DOHH2 (cell line): Measurements from ENCODE around the gene PDZD4.

Source experiments
- H3F3A ChIP-seq: fragments of 200-600 bp; sonication (generic), shearing (Covaris generic); 2 replicates; pipeline ENCODE4 v1.6.0; 2016; ENCODE audit warnings: antibody characterized with exemption, mild to moderate bottlenecking; ENCODE audit not compliant: control insufficient read depth, insufficient read depth
- H3K27ac ChIP-seq: fragments of 200-600 bp; sonication (generic); 2 replicates; pipeline ENCODE4 v1.5.1; 2014; ENCODE audit warnings: low read depth, mild to moderate bottlenecking, low read length, moderate library complexity
- H3K27me3 ChIP-seq: fragments of 200-600 bp; sonication (generic); 2 replicates; pipeline ENCODE4 v1.6.1; 2014; ENCODE audit warnings: mild to moderate bottlenecking, low read length, mixed read lengths; ENCODE audit not compliant: control insufficient read depth
- H3K36me3 ChIP-seq: fragments of 200-600 bp; sonication (generic); 2 replicates; pipeline ENCODE4 v1.6.1; 2014; ENCODE audit warnings: mild to moderate bottlenecking, low read length, moderate library complexity, mixed read lengths; ENCODE audit not compliant: control insufficient read depth
- H3K4me1 ChIP-seq: fragments of 200-600 bp; sonication (generic); 2 replicates; pipeline ENCODE4 v1.6.1; 2014; ENCODE audit warnings: mild to moderate bottlenecking, low read length, mixed read lengths; ENCODE audit not compliant: control insufficient read depth
- H3K4me2 ChIP-seq: fragments of 200-600 bp; sonication (generic); 2 replicates; pipeline ENCODE4 v1.6.0; 2014; ENCODE audit warnings: mild to moderate bottlenecking, low read length, moderate library complexity
- H3K4me3 ChIP-seq: fragments of 200-600 bp; sonication (generic); 2 replicates; pipeline ENCODE4 v1.5.1; 2014; ENCODE audit warnings: mild to moderate bottlenecking, low read length, mixed read lengths
- H3K79me2 ChIP-seq: fragments of 200-600 bp; sonication (generic); 2 replicates; pipeline ENCODE4 v1.6.1; 2014; ENCODE audit warnings: mild to moderate bottlenecking, low read length, mixed read lengths; ENCODE audit not compliant: control insufficient read depth
- H3K9me2 ChIP-seq: fragments of 200-600 bp; sonication (generic); replicated peaks from 2 replicates; pipeline ENCODE4 v1.6.1; 2014; ENCODE audit warnings: mild to moderate bottlenecking, low read length, mixed read lengths; ENCODE audit not compliant: control insufficient read depth
- H3K9me3 ChIP-seq: fragments of 200-600 bp; sonication (generic); 2 replicates; pipeline ENCODE4 v1.6.1; 2014; ENCODE audit warnings: antibody characterized with exemption, low read length, mixed read lengths; ENCODE audit not compliant: control insufficient read depth, insufficient read depth
- H4K20me1 ChIP-seq: fragments of 200-600 bp; sonication (generic); 2 replicates; pipeline ENCODE4 v1.6.0; 2014; ENCODE audit warnings: low read depth, mild to moderate bottlenecking, antibody characterized with exemption, low read length, moderate library complexity; ENCODE audit not compliant: control insufficient read depth, insufficient read depth
- CTCF ChIP-seq: fragments of 200-600 bp; sonication (generic); IDR thresholded peaks from one replicate; pipeline ENCODE4 v1.5.1; 2014; ENCODE audit warnings: antibody characterized with exemption, mild to moderate bottlenecking, low read depth, low read length; ENCODE audit not compliant: poor library complexity, severe bottlenecking
- EZH2phosphoT487 ChIP-seq: fragments of 200-600 bp; sonication (generic); IDR thresholded peaks from 2 replicates; pipeline ENCODE4 v1.6.1; 2017; ENCODE audit warnings: borderline replicate concordance, mild to moderate bottlenecking, antibody characterized with exemption, low read length, moderate library complexity, mixed read lengths

Gene PDZD4

DNA sequence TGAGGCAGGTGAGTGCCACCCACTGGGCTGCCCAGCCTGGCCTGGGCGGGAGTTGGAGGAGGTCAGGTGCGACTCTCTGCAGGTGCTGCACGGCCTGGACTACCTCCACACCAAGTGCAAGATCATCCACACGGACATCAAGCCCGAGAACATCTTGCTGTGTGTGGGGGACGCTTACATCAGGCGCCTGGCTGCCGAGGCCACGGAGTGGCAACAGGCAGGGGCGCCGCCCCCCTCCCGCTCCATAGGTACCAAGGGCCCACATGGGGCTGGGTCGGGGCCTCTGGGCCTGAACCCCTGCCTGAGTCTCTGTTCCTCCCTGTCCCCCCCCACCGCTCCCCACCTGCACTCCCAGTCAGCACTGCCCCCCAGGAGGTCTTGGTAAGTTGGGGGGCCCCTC lies 47.5 kb downstream of the PDZD4 start:
- no peaks in the 10 kb centered on the region for H3K27me3 ChIP-seq
- no peaks in the 10 kb centered on the region for H3K9me2 ChIP-seq
- no peak overlapping the region for H3K4me2 ChIP-seq
- H4K20me1 ChIP-seq, result no peaks in the 10 kb centered on the region
- H3F3A ChIP-seq, result no peaks in the 10 kb centered on the region
- H3K9me3 ChIP-seq, result no peaks in the 10 kb centered on the region
- no peaks in the 10 kb centered on the region for H3K36me3 ChIP-seq
- H3K27ac ChIP-seq, result no peak overlapping the region
- H3K4me3 ChIP-seq, result no peak overlapping the region
- TF ChIP-seq EZH2phosphoT487, result no peak
- H3K4me1 ChIP-seq, result no peaks in the 10 kb centered on the region
- no peaks in the 10 kb centered on the region for H3K79me2 ChIP-seq

GRCh38 chrX:153782313-153782712 lies 48.0 kb downstream of the PDZD4 start:
- Histone ChIP-seq H3K9me3 (no peaks in the 10 kb centered on the region), H3K27me3 (no peaks in the 10 kb centered on the region), H3K4me3 (no peak overlapping the region), H3F3A (no peaks in the 10 kb centered on the region), H3K9me2 (no peaks in the 10 kb centered on the region), H3K79me2 (no peaks in the 10 kb centered on the region), H3K36me3 (no peaks in the 10 kb centered on the region), H3K27ac (no peak overlapping the region), H4K20me1 (no peaks in the 10 kb centered on the region), H3K4me2 (no peak overlapping the region), H3K4me1 (no peaks in the 10 kb centered on the region)
- no peak for TF ChIP-seq EZH2phosphoT487
- no peak for TF ChIP-seq CTCF

DNA sequence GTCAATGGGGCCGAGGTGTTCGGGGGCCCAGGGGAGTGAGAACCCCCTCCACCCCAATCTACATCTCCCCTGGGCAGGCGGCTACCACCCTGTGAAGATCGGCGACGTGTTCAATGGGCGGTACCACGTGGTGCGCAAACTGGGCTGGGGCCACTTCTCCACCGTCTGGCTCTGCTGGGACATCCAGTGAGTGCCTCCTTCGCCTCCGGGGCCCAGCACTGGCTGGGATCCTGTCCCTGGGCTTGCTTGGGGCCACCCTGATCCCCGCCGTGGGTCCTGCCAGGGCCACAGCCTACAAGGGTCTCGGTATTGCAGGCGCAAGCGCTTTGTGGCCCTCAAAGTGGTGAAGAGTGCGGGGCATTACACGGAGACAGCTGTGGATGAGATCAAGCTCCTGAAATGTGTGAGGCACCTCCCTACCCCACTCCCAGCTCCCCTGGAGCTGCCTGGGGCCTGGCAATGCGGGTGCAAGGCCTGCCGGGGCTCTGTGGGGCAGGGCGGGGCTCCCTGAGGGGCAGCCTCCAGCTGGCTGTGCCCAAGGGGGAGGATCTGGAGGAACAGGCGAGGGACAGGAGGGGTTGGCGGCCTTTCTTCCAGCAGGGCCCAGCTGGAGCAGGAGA lies 48.8 kb downstream of the PDZD4 start:
- Histone ChIP-seq H3K27ac (no peak overlapping the region), H3K9me2 (no peaks in the 10 kb centered on the region), H3K9me3 (no peaks in the 10 kb centered on the region), H3K79me2 (no peaks in the 10 kb centered on the region), H3K4me2 (no peak overlapping the region), H3K4me3 (no peak overlapping the region), H3K36me3 (no peaks in the 10 kb centered on the region), H3F3A (no peaks in the 10 kb centered on the region), H3K27me3 (no peaks in the 10 kb centered on the region), H4K20me1 (no peaks in the 10 kb centered on the region), H3K4me1 (no peaks in the 10 kb centered on the region)
- no peak for TF ChIP-seq EZH2phosphoT487
- no peak for TF ChIP-seq CTCF

DNA sequence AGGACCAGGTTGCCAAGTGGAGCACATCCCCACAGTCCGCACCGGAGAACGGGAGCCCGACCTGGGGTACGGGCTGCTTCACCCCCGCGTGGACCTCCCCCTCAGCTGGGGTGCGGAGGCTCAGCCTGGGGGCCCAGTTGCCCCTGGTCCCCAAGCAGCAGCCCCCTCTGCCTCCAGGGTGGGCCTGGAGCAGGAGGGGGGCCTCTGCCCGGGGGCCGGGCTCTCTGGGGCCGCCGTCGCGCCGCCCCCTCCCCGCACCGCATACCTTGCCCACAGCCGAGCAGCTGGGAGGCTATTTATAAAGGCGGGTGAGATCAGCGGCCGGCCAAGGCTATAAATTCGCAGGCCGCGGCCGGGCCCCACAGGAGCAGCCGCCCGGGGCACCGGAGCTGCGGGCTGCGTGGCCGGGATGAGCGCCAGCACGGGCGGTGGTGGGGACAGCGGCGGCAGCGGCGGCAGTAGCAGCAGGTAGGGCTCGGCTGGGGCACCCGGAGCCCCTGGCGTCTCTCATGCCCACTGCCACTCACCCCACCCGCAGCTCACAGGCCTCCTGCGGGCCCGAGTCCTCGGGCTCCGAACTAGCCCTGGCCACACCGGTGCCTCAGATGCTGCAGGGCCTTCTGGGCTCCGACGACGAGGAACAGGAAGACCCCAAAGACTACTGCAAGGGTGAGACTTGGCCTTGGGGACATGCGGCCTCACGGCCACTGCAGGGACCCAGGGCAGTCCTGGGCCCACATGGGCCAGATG lies 49.5 kb downstream of the PDZD4 start, which contains the start of gene SRPK3:
TSS of gene SRPK3 (plus strand) at position 364 of the 750 bp plus-strand sequence. CDS start at position 410, 46 bp downstream.
- H3K4me2 ChIP-seq, result no peak within 1 kb of the TSS
- H4K20me1 ChIP-seq, result no peaks in the 10 kb centered on the region
- no peaks in the 10 kb centered on the region for H3K36me3 ChIP-seq
- H3K4me1 ChIP-seq, result no peaks in the 10 kb centered on the region
- H3K27ac ChIP-seq, result no peak within 1 kb of the TSS
- H3K9me3 ChIP-seq, result no peaks in the 10 kb centered on the region
- TF ChIP-seq CTCF (no peak), EZH2phosphoT487 (no peak)
- H3K27me3 ChIP-seq, result no peaks in the 10 kb centered on the region
- no peaks in the 10 kb centered on the region for H3K9me2 ChIP-seq
- H3K79me2 ChIP-seq, result no peaks in the 10 kb centered on the region
- H3F3A ChIP-seq, result no peaks in the 10 kb centered on the region
- no peak within 1 kb of the TSS for H3K4me3 ChIP-seq
